Kidney epithelial cell (primary cell): ENCODE data around the gene GPATCH4. TPM values are rescaled to one million over a fixed set of nuclear protein-coding genes. Genes with fewer than 3 reads are reported as not detected.

Source experiments
- DNase-seq: peaks from one replicate; pipeline ENCODE4 v3.0.0-alpha.2; 2010; ENCODE audit warnings: low read depth
- H3K27me3 ChIP-seq: 2 replicates; pipeline ENCODE4 v1.6.0; 2011; ENCODE audit warnings: low read length; ENCODE audit not compliant: control insufficient read depth, insufficient read depth
- H3K36me3 ChIP-seq: 2 replicates; pipeline ENCODE4 v1.5.1; 2011; ENCODE audit warnings: low read length; ENCODE audit not compliant: control insufficient read depth, insufficient read depth
- H3K4me3 ChIP-seq: 2 replicates; pipeline ENCODE4 v1.5.1; 2011; ENCODE audit warnings: low read depth, mild to moderate bottlenecking, control low read depth, low read length
- CTCF ChIP-seq: IDR thresholded peaks from 2 replicates; pipeline ENCODE4 v1.5.1; 2011; ENCODE audit warnings: mild to moderate bottlenecking, moderate library complexity, low read length, control low read depth, inconsistent platforms; ENCODE audit not compliant: insufficient read depth, poor library complexity, severe bottlenecking
- total RNA-seq: library from RNA; depleted of rRNA; stranded (reverse); fragments of >200 nt; gene quantifications from 2 replicates; pipeline ENCODE4 v1.2.3, GENCODE V29; 2015

The GPATCH4 gene
- total RNA-seq, 1 donor from 2014 or later, result 21.8 TPM

GRCh38 chr1:156581661-156582387 is 19.5 kb downstream of the GPATCH4 start:
- Histone ChIP-seq H3K4me3 (no peak overlapping the region), H3K27me3 (peaks cover 2% of the 10 kb centered on the region), H3K36me3 (no peaks in the 10 kb centered on the region)
- TF ChIP-seq CTCF, result no peak
- DNase-seq, result no peak

- H3K27me3 ChIP-seq, result no peaks in the 10 kb centered on the region
- H3K36me3 ChIP-seq, result no peaks in the 10 kb centered on the region
- no peak for TF ChIP-seq CTCF
- no peak for DNase-seq
- H3K4me3 ChIP-seq, result no peak within 1 kb of the TSS
Observed at GRCh38 chr1:156579472-156579871, 21.8 kb downstream of the GPATCH4 start, which contains the start of gene TTC24. TSS of gene TTC24 (plus strand) at chr1:156579723. CDS start at chr1:156581365, 1,642 bp downstream.

- Histone ChIP-seq H3K27me3 (peaks cover 2% of the 10 kb centered on the region), H3K4me3 (no peak overlapping the region), H3K36me3 (no peaks in the 10 kb centered on the region)
- no peak for DNase-seq
- TF ChIP-seq CTCF, result no peak
Observed at GRCh38 chr1:156578055-156578454, 23.2 kb downstream of the GPATCH4 start.

GRCh38 chr1:156577550-156577949 is 23.7 kb downstream of the GPATCH4 start:
- DNase-seq, result no peak
- no peak for TF ChIP-seq CTCF
- H3K4me3 ChIP-seq, result no peak overlapping the region
- no peaks in the 10 kb centered on the region for H3K36me3 ChIP-seq
- peaks cover 2% of the 10 kb centered on the region for H3K27me3 ChIP-seq

GRCh38 chr1:156574039-156574633 is 27.1 kb downstream of the GPATCH4 start:
- TF ChIP-seq CTCF, result no peak
- Histone ChIP-seq H3K27me3 (peaks cover 2% of the 10 kb centered on the region), H3K4me3 (no peak overlapping the region), H3K36me3 (no peaks in the 10 kb centered on the region)
- no peak for DNase-seq
